GM18861 (cell line): ENCODE measurements around the gene GUCA1A.

Experiments
- ATAC-seq: cut with Tn5 transposase; IDR thresholded peaks from one replicate; pipeline ENCODE4 v1.9.1; 2021; ENCODE audit not compliant: unreplicated experiment

The GUCA1A gene

DNA sequence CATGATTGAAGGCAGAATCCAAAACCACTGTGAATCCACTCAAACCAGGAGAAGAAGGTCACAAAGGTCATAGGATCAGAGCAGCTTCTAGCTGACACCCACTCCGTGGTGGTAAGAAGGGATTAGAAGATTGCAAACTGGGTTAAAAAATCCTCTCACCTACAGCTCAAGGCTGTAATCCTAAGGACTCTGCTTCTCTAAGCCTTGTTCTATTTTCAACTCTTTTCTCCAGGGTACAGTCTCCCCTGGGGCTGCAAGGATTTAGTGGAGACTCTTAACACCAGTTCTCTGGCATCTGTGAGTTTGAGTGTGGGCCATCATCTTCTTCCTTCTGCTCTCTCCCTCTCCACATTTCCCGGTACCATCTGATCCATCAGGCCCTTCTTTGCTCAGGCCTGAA lies at the start of gene GUCA1A:
Gene GUCA1A (plus strand): TSS at position 264 of the 400 bp plus-strand sequence. CDS start 250 bp downstream, outside the sequence.
- ATAC-seq: no peak

DNA sequence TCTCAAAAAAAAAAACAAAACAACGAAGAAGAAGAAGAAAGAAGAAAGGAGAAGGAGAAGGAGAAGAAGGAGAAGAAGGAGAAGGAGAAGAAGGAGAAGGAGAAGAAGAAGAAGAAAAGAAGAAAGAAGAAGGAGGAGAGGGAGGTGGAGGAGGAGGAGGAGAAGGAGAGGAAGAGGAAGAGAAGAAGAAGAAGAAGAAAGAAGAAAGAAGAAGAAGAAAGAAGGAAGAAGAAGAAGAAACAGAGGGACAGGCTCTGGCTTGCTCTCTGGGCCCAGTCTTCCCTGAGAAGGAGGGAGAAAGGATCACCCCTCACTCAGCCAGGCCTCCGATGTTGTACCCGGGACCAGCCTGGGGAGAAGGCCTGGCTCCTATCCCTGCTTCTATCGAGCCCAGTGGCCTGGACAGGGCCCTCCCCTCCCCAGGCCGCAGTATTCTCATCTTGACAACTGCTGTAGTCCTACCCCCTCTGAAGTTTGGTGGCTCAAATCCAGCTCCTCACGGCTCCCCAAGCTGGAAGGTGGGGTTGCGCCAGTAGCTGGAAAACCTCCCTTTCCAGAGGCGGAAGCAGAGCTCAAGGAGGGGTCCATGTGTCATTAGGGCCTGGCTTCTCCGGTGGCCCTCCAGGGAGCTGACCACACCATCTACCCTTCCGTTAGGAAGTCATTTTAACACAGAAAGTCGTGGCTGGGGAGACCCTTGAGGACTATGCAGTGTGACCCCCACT lies 49.6 kb upstream of the GUCA1A start:
- no peak for ATAC-seq

DNA sequence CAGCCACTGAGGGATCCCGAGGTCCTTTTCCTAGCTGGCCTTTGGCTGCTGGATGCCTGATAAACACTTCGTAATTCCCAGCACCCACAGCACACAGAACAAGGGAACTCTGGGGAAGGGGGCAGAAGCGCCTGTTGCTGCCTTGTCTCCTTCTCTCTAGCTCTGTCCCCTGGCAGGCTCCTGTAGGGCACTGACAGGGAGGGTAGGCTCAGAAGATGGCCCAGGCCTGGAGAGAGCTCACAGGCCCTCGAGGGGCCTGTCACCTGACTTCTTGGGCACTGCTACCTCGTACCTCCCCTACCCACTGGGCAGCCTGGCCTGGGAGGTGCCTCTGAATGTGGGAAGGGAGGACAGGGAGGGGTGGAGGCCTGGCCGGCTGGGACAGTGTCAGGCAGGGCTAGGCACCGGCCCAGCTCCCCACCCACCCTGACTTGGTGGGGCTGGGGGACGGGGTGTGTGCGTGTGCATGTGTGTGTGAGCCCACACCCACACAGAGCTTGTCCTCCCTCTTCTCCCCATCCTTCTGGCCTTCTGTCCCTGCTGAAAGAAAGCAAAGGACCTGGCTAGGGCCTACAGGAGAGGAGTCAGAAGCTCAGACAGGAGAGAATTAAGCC lies 48.8 kb upstream of the GUCA1A start:
- ATAC-seq: no peak

DNA sequence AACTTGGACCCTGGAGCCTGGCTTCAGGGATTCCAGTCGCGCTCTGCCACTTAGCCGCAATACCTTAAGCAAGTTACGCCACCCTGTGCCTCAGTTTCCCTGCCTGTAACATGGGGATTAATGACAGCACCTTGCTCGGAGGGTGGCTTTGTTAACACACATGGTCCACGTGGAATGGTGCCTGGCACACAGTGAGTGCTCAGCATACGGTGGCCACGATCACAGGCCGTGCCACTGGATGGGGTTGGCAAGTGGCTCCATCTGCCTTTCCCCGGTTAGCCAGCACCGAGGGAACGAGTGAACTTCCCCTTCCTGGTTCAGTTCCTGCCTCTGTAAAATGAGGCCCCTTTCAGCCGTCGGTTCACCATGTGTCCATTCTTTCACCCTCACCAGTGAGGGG lies 47.9 kb upstream of the GUCA1A start:
- no peak for ATAC-seq

DNA sequence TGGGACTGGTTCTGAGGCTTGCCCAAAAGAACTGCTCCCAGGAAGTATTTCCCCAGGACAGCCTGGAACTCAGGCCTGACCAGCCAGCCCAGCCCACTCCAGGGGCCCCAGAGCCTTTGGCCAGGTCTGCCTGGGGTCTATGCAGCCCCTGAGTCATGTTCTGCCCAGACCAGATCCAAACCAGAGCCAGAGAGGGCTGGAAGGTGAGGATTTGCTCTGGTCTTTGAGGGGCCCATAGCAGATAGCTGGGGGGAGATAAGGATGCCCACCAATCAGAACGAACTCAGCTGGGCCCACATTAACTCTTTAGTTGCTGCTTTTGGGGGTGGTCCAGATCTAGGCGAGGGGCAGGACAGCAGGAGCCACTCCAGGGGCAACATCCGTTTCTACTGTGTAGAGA lies 47.5 kb upstream of the GUCA1A start:
- no peak for ATAC-seq

DNA sequence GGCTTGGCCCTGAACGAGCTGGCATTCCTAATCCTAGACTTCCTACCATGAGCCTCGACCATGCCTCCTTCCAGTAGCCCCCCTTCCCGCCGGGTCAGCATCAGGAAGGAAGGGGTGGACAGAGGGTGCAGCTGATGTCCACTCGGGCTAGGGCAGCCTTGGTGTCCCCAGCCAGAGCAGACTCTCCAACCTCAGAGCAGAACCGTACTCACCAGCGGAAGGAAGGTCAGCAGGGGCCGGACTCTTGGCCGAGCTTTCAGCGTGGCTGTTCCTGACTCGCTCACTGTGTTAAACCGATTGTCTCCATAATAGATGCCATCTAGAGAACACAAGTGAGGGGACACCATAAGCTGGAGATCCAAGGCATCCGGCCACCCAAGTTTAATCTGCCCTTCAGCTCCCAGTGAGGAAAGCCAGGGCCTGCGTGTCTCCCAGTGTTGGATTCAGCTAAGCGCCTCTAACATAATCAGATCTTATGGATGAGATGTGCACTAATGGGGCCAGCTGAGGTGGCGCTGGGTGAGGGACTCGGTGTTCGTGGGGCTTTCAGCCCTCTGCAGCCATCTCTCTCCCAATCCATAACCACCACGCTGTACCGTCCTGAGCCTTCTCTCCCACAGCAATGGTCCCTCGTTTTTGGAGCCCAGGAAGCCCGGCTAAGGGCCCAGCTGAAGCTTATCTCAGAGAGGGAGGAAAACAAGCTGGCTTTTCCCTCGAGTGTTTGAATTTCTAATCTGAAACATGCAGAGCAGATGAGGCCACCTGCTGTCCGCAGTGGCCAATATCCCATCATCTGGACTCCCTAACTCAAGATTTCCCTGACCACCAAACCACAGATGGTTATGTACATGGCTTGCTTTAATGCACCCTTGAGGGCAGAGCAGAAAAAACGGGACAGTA lies 44.5 kb upstream of the GUCA1A start:
- ATAC-seq: no peak

DNA sequence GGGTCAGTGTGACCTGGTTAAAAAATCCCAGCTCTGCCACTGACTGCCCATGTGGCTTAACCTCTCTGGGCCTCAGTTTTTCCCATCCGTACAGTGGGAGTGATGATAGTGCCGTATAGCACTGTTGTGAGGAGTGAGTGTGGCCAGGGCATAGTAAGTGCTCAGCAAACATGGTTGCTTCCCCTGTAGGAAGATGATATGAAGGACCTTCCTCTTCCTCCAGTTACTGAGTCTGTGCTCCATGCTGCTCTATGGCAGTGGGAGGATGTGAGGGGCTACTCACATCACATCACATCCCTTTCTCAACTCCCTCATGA lies 43.8 kb upstream of the GUCA1A start:
- ATAC-seq: no peak

DNA sequence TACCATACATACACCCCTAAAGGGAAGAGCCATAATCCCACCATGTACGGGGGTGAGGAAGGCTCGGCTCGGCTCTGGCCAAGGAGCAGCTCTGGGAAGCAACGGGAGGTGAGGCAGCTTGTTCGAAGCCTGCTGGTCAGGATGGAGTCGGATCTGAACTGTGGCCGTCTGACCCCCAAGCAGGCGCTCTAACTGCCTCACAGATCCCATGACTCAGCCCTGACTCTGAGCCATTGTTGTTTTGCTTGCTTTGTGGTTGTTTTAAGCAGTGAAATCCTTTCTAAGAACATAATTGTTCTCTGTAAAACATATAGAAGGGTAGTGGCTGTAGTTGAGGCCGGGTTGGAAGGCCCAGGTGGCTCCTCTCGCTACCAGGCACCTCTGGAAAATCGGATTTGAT lies 41.6 kb upstream of the GUCA1A start:
- no peak for ATAC-seq

DNA sequence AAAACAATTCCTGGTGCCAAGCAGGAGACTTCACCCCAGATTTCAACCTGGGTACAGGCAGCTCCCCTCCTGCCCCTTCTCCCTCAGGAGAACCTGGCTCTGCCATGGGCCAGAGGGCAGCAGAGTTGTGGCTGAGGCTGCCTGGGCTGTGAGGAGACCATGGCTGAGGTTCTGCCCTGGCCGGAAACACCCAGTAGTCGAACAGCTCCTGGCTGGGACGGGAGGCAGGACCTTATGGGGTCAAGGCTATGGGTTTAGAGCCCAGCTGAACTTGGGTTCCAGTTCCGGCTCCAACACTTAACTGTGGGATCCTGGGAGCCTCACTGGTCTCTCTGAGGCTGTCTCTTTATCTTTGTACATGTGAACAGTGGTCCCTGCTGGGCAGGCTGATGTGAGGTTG lies 39.2 kb upstream of the GUCA1A start:
- ATAC-seq: no peak

DNA sequence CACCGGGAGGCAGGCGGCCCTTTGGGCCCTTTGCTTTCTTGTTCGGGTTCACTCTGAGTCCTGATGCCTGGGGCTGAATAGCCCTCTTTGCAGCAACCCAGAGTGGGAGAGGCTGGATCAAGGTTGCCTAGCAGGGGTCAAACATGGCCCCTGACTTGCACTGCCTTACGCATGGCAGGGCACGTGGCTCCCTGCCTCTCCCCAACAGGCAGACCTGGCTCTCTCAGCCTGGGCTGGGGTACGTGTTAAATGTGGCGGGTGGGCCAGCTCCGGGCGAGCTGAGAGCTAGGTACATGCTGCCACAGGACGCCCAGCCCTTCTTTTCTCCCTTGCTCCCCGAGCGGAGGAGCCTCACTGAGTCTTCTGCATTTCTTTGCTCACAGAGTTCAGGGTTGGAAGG lies 38.0 kb upstream of the GUCA1A start:
- ATAC-seq: no peak

DNA sequence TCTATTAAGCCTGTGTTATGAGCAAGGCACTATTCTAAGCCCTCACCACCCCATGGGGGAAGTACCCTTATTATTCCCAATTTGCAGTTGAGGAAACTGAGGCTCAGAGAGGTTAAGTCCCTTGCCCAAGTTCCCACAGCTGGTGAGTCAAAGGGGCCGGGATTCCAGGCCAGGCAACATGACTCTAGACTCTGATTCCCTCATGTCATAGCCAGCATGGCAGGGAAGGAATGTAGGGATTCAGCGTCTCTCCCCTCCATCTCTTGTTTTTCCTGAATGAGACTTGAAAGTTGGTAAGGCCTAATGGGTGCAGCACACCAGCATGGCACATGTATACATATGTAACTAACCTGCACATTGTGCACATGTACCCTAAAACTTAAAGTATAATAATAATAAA lies 37.4 kb upstream of the GUCA1A start:
- ATAC-seq: no peak

DNA sequence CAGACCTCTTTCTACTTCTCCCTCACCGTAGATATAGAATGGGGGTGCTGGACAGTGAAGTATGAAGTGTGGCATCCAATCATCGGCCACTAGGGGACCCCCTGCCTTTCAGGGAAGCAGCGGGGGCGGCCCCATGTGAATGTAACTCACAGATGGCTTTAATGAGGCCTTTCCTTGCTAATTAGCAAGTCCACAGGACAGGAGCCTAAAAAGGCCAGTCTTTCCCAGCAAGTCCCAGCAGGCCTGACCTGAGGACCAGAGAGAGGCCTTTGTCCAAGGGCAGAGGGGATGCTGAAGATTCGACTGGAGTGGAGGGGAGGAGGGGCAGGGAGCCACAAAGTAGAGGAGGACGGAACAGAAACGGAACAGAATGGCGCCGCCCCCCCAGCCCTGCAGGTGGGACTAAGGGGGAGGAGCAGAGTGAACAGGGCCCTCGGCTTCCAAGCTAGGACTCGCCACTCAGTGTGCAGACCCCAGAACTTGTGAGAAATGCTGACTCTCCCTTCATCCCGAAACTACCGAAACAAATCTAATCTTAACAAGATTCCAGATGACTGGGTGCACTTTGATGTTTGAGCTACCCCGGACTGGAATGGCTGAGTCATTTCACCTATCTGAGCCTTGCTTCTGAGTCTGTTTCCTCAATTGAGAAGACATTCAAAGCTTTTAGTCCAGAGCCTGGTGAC lies 36.5 kb upstream of the GUCA1A start:
- no peak for ATAC-seq

DNA sequence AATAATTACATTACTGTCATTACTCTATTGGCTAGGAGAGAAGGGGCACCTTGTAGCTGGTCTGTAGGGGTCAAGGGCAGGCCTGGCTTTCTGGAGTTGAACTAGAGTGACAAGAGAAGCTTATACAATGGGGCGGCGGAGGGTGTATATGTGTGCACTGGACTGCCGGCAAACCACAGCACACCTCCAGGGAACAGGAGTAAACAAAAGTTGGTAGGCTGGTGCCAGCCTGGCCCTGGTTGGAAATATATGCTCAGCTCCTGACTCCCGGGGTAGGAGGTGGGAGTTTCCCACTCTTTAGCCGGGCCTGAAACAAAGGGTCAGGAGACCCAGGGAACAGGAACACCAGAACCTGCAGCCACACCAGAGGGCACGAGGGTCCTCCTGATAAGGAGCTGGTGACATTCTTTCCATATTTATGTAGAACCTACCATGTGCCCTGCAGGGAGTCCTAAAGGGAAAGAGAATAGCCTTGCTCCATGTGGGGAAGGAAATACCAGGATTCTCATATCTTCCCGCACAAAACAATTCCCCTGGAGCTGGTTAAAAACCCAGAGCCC lies 35.9 kb upstream of the GUCA1A start:
- ATAC-seq: no peak

DNA sequence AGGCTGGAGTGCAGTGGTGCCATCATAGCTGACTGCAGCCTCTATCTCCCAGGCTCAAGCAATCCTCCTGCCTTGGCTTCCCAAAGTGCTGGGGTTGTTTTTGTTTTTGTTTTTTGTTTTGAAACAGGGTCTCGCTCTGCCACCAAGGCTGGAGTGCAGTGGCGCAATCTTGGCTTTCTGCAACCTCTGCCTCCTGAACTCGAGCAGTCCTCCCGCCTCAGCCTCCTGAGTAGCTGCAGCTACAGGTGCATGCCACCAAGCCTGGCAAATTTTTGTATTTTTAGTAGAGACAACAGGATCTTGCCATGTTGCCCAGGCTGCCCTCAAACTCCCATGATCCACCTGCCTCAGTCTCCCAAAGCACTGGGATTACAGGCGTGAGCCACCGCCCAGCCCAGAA lies 35.0 kb upstream of the GUCA1A start:
- ATAC-seq: no peak

DNA sequence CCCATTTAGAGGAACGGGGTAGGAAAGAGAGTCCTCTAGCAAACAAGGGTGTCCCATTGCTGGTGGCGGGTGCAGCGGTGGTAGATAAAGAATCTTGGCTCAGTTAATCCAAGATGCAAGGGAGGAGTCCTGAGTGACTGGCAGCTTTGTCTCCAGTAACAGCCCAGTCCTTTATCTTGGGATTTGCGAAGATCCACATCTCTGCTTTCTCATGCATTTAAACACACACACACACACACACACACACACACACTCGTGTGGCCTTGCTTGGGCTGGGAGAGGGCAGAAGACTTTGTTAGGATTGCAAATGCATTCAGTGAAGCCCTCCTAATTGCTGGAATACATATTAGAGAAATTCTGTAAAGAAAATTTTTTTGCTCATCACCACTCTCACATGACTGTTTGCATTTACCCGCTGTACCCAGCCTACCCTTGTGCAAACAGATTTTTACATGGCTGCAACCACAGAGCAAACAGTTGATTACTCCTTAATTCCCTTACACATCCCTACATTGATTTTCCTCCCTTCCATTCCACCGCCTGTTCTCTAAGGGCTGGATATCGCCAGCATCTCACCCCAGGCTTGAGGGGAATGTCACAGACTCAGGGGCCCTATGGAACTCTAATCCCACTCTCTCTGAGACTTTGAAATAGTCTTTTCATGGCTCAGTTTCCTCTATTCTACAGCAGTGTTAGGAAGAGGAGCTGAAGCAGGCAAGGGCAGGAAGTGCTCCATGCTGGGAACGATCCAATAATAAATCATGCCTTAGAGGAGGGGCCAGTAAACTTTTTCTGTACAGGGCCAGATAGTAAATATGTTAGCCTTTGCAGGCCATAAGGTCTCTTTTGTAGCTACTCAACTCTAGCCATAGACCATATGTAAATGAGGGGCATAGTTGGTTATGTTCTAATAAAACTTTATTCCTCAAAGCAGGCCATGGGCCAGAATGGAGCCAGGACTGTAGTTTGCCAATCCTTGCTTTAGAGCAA lies 34.2 kb upstream of the GUCA1A start:
- no peak for ATAC-seq

DNA sequence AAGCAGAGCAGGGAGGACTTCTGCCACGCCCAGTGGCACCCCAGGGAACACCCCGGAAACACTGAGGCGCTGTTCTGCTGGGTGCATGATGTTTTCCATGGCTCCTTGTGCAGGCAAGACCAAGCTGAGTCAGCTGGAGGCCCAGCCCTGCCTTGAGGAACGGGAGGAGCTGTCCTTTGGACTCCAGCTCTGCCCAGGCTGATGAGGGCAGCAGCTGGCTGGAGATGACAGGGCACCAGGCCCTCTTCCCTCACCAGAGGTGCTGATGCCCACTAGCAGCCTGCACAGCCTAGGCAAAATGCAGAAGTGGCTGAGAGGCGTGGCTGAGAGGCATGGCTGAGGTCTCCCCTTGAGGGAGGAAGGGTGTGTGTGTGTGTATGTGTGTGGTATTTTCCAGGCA lies 33.1 kb upstream of the GUCA1A start:
- ATAC-seq: no peak

DNA sequence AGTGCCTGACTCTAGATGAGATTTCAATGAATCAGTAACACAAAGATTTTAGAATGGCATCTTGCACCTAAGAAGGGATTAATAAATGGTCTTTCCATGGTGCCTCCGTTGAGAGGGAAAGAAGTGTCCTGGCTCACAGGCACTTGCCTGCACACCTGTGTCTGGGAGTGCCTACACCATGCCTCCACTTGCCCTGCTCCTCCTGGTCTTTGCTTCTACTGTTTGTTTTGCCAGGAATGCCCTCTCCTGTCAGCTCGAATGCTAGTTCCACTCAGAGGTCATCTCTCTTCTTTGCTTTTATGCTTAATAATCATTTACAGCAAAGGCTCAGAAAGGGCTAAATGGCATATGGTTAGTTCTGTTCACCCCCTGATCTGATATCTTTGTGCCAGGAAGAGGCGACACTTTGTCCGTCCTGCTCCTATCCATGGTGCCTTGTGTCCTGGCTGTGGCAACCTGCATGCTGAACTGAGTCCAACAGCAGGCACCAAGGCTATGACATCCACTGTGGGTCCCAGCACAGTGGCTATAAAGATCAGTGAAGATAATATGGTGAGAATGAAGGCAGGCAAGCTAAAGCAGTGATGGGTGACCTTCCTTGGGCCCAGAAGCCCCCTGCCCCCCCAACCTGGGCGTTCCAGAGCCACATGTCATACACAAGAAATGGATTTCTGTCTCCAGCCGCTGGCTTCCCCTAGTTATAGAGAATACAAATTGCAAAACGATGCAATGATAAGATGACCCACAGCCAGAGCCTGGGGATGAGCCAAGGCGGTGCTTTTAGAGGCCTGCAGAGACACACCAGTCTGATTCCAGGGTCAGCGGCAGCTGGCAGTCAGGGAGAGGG lies 32.2 kb upstream of the GUCA1A start:
- ATAC-seq: no peak

DNA sequence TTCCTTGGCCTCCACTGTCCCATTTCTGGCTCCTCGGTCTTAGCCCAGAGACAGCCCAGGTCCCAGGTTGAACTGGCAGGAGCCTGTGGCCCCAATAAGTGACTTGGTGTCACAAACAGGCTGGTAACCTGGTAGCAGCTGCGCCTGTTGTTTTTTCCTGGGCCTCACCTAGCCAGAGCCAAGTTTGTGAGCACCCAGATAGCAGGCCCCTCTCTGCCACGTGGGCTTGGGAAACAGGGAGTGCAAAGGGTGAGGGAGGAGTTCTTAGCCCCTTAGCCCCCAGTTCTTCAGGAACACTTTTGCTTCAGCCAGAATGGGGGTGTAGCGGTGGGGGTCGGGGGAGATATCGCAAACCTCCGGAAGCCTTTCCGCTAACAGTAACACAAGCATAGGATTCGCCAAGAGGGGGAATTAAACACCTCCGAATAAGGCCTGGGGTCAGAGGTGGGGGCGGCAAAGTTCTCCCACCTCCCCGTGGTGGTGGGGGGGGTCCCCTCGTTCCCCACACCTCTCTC lies 31.5 kb upstream of the GUCA1A start:
- ATAC-seq: no peak
